WTC11 (cell line): ENCODE measurements around the gene SLC35F4. TPM values are rescaled to one million over a fixed set of nuclear protein-coding genes. Genes with fewer than 3 reads are reported as not detected.

Experiments
- ATAC-seq: fragments of 200-7000 bp; cut with Tn5 transposase; 2 replicates; pipeline ENCODE4 v1.10.0; 2021; ENCODE audit warnings: mild to moderate bottlenecking, moderate library complexity
- CTCF ChIA-PET: fragments of 300-600 bp; sonication (Branson Sonifier 250); formaldehyde crosslinking; loops from one replicate; lab custom pipeline; 2021; ENCODE audit warnings: antibody characterized with exemption; lab: Charles Lee
- POLR2A ChIA-PET: fragments of 350-600 bp; sonication (Branson Sonifier 250); formaldehyde crosslinking; loops from one replicate; lab custom pipeline; 2021; ENCODE audit warnings: antibody characterized with exemption; lab: Charles Lee
- DNase-seq: peaks from one replicate; pipeline ENCODE4 v3.0.0; 2021; ENCODE audit warnings: low spot score
- H3K27ac Mint-ChIP-seq: 2 replicates; pipeline ENCODE4 v1.8.0; 2021; ENCODE audit warnings: mixed read lengths
- H3K27me3 Mint-ChIP-seq: 2 replicates; pipeline ENCODE4 v1.8.0; 2021; ENCODE audit warnings: low read depth, mild to moderate bottlenecking, moderate library complexity, mixed read lengths
- H3K36me3 Mint-ChIP-seq: 2 replicates; pipeline ENCODE4 v1.8.0; 2021; ENCODE audit warnings: mixed read lengths
- H3K4me1 Mint-ChIP-seq: 2 replicates; pipeline ENCODE4 v1.8.0; 2022; ENCODE audit warnings: mixed read lengths
- H3K4me3 Mint-ChIP-seq: 2 replicates; pipeline ENCODE4 v1.8.0; 2021; ENCODE audit warnings: mild to moderate bottlenecking, moderate library complexity, mixed read lengths
- H3K9me3 Mint-ChIP-seq: 2 replicates; pipeline ENCODE4 v1.8.0; 2021; ENCODE audit warnings: mixed read lengths
- ATF3 ChIP-seq: sonication (generic); formaldehyde crosslinking; conservative IDR thresholded peaks from 2 replicates; pipeline ENCODE4 v1.8.1; 2022; ENCODE audit warnings: mild to moderate bottlenecking, missing genetic modification reagents
- CDX4 ChIP-seq: fragments of 250-450 bp; sonication (Bioruptor Pico); IDR thresholded peaks from 2 replicates; pipeline ENCODE4 v1.9.0; 2021; ENCODE audit warnings: moderate library complexity, mild to moderate bottlenecking, inconsistent platforms, borderline replicate concordance
- CREB1 ChIP-seq: sonication (generic); formaldehyde crosslinking; IDR thresholded peaks from 2 replicates; pipeline ENCODE4 v1.8.0; 2023; ENCODE audit warnings: mild to moderate bottlenecking, missing genetic modification reagents
- CTCF ChIP-seq: fragments of 200-600 bp; IDR thresholded peaks from 2 replicates; pipeline ENCODE4 v1.8.0; 2022; ENCODE audit warnings: antibody characterized with exemption
- FOXJ3 ChIP-seq: sonication (generic); formaldehyde crosslinking; IDR thresholded peaks from 2 replicates; pipeline ENCODE4 v1.9.0; 2021; ENCODE audit warnings: missing genetic modification reagents, mild to moderate bottlenecking, borderline replicate concordance
- GTF2I ChIP-seq: fragments of 250-450 bp; sonication (Bioruptor Pico); conservative IDR thresholded peaks from 2 replicates; pipeline ENCODE4 v1.4.0; 2021; ENCODE audit warnings: mild to moderate bottlenecking
- HMGA2 ChIP-seq: fragments of 250-450 bp; sonication (Bioruptor Pico); IDR thresholded peaks from 2 replicates; pipeline ENCODE4 v1.4.0; 2021; ENCODE audit warnings: mild to moderate bottlenecking, moderate library complexity
- HMGXB4 ChIP-seq: sonication (generic); formaldehyde crosslinking; IDR thresholded peaks from 2 replicates; pipeline ENCODE4 v1.8.1; 2023; ENCODE audit warnings: mild to moderate bottlenecking, moderate library complexity, missing genetic modification reagents
- IRF1 ChIP-seq: sonication (generic); formaldehyde crosslinking; IDR thresholded peaks from 2 replicates; pipeline ENCODE4 v1.8.0; 2023; ENCODE audit warnings: missing genetic modification reagents
- JUN ChIP-seq: sonication (generic); formaldehyde crosslinking; IDR thresholded peaks from 2 replicates; pipeline ENCODE4 v1.8.0; 2023; ENCODE audit warnings: mild to moderate bottlenecking, missing genetic modification reagents
- MLX ChIP-seq: sonication (generic); formaldehyde crosslinking; IDR thresholded peaks from 2 replicates; pipeline ENCODE4 v1.8.1; 2023; ENCODE audit warnings: mild to moderate bottlenecking, missing genetic modification reagents, moderate library complexity
- MYBL2 ChIP-seq: sonication (generic); formaldehyde crosslinking; IDR thresholded peaks from 2 replicates; pipeline ENCODE4 v1.8.1; 2023; ENCODE audit warnings: mild to moderate bottlenecking, moderate library complexity, missing genetic modification reagents
- NFE2L1 ChIP-seq: sonication (generic); formaldehyde crosslinking; IDR thresholded peaks from 2 replicates; pipeline ENCODE4 v1.8.1; 2023; ENCODE audit warnings: missing genetic modification reagents
- NFYB ChIP-seq: sonication (generic); formaldehyde crosslinking; conservative IDR thresholded peaks from 2 replicates; pipeline ENCODE4 v1.8.0; 2022; ENCODE audit warnings: low read depth, missing genetic modification reagents
- PRRX2 ChIP-seq: fragments of 250-450 bp; sonication (Bioruptor Pico); IDR thresholded peaks from 2 replicates; pipeline ENCODE4 v1.8.0; 2021; ENCODE audit warnings: mild to moderate bottlenecking
- TCF7 ChIP-seq: sonication (generic); formaldehyde crosslinking; IDR thresholded peaks from 2 replicates; pipeline ENCODE4 v1.8.0; 2022; ENCODE audit warnings: mild to moderate bottlenecking, low read depth, missing genetic modification reagents, moderate library complexity
- ZNF263 ChIP-seq: sonication (generic); formaldehyde crosslinking; IDR thresholded peaks from 2 replicates; pipeline ENCODE4 v1.8.1; 2022; ENCODE audit warnings: low read depth, mild to moderate bottlenecking, moderate library complexity, missing genetic modification reagents
- ZNF281 ChIP-seq: sonication (generic); formaldehyde crosslinking; IDR thresholded peaks from 2 replicates; pipeline ENCODE4 v1.8.0; 2023; ENCODE audit warnings: mild to moderate bottlenecking, missing genetic modification reagents
- ZNF317 ChIP-seq: sonication (generic); formaldehyde crosslinking; IDR thresholded peaks from 2 replicates; pipeline ENCODE4 v1.8.1; 2023; ENCODE audit warnings: low read depth, mild to moderate bottlenecking, moderate library complexity, missing genetic modification reagents, borderline replicate concordance
- ZNF396 ChIP-seq: fragments of 250-450 bp; sonication (Bioruptor Pico); IDR thresholded peaks from 2 replicates; pipeline ENCODE4 v1.8.0; 2021; ENCODE audit warnings: mild to moderate bottlenecking, moderate library complexity, borderline replicate concordance
- ZNF416 ChIP-seq: fragments of 250-450 bp; sonication (Bioruptor Pico); IDR thresholded peaks from 2 replicates; pipeline ENCODE4 v1.9.0; 2021; ENCODE audit warnings: mild to moderate bottlenecking, inconsistent platforms
- ZNF671 ChIP-seq: fragments of 250-450 bp; sonication (Bioruptor Pico); IDR thresholded peaks from 2 replicates; pipeline ENCODE4 v1.8.0; 2021; ENCODE audit warnings: mild to moderate bottlenecking
- ZSCAN18 ChIP-seq: fragments of 250-450 bp; sonication (Bioruptor Pico); IDR thresholded peaks from 2 replicates; pipeline ENCODE4 v2.1.2; 2022; ENCODE audit warnings: mild to moderate bottlenecking, moderate library complexity
- total RNA-seq: library from RNA; stranded (reverse); gene quantifications from 3 replicates; pipeline ENCODE4 v1.2.3, GENCODE V29; 2021

The SLC35F4 gene
- total RNA-seq, 1 experiment from 2014 or later: not detected

- H3K9me3 Mint-ChIP-seq: peaks cover 25% of the 10 kb centered on the region
These were observed 128.3 kb downstream of the SLC35F4 start for GRCh38 chr14:57737598-57737997.

GRCh38 chr14:57736391-57736790, 129.5 kb downstream of the SLC35F4 start:
- CTCF ChIA-PET: no interaction called here
- peaks cover 15% of the 10 kb centered on the region for H3K9me3 Mint-ChIP-seq
- no peak overlapping the region for H3K4me3 Mint-ChIP-seq
- no peak for ATAC-seq
- DNase-seq: no peak
- peaks cover 4% of the 10 kb centered on the region for H3K36me3 Mint-ChIP-seq
- no peak overlapping the region for H3K27ac Mint-ChIP-seq
- no peaks in the 10 kb centered on the region for H3K27me3 Mint-ChIP-seq
- H3K4me1 Mint-ChIP-seq: peaks cover 20% of the 10 kb centered on the region
- POLR2A ChIA-PET: interaction anchor here (0.7 kb wide), 1 partner anchor 260 kb away, joined by 3 read pairs; no protein-coding TSS in a partner anchor
- TF ChIP-seq HMGA2 (CRISPR knock-in tag): no peak
- no peak for TF ChIP-seq CTCF
- no peak for TF ChIP-seq NFE2L1
- TF ChIP-seq ZNF416 (CRISPR knock-in tag): no peak
- no peak for TF ChIP-seq HMGXB4 (CRISPR knock-in tag)
- no peak for TF ChIP-seq CREB1 (CRISPR knock-in tag)
- no peak for TF ChIP-seq TCF7 (CRISPR knock-in tag)
- TF ChIP-seq PRRX2 (CRISPR knock-in tag): no peak
- no peak for TF ChIP-seq MLX
- no peak for TF ChIP-seq NFYB (CRISPR knock-in tag)

More at GRCh38 chr14:57737598-57737997, 128.3 kb downstream of the SLC35F4 start:
- no peak for DNase-seq
- Mint-ChIP-seq H3K27me3 (no peaks in the 10 kb centered on the region), H3K36me3 (peaks cover 6% of the 10 kb centered on the region), H3K4me3 (no peak overlapping the region), H3K4me1 (peaks cover 16% of the 10 kb centered on the region), H3K27ac (no peak overlapping the region)
- CTCF ChIA-PET: no interaction called here
- TF ChIP-seq ZNF317 (CRISPR knock-in tag) (no peak), CDX4 (CRISPR knock-in tag) (no peak), ZNF281 (CRISPR knock-in tag) (no peak), IRF1 (CRISPR knock-in tag) (no peak), ZSCAN18 (CRISPR knock-in tag) (no peak), ZNF671 (CRISPR knock-in tag) (no peak), FOXJ3 (no peak), HMGA2 (CRISPR knock-in tag) (no peak), JUN (CRISPR knock-in tag) (no peak), PRRX2 (CRISPR knock-in tag) (no peak), ATF3 (CRISPR knock-in tag) (no peak), ZNF396 (CRISPR knock-in tag) (no peak), MYBL2 (CRISPR knock-in tag) (no peak), ZNF263 (no peak), GTF2I (CRISPR knock-in tag) (no peak)
- POLR2A ChIA-PET: no interaction called here
- no peak for ATAC-seq
